NOMO-1 treated with dmso at 0.1 percent for 144 hours (cell line): ENCODE results near the gene KDELR1.

Experiments
- DNase-seq: peaks from one replicate; lab custom pipeline; 2025; ENCODE audit not compliant: unreplicated experiment; lab: John Stamatoyannopoulos, UW

The KDELR1 gene

DNA sequence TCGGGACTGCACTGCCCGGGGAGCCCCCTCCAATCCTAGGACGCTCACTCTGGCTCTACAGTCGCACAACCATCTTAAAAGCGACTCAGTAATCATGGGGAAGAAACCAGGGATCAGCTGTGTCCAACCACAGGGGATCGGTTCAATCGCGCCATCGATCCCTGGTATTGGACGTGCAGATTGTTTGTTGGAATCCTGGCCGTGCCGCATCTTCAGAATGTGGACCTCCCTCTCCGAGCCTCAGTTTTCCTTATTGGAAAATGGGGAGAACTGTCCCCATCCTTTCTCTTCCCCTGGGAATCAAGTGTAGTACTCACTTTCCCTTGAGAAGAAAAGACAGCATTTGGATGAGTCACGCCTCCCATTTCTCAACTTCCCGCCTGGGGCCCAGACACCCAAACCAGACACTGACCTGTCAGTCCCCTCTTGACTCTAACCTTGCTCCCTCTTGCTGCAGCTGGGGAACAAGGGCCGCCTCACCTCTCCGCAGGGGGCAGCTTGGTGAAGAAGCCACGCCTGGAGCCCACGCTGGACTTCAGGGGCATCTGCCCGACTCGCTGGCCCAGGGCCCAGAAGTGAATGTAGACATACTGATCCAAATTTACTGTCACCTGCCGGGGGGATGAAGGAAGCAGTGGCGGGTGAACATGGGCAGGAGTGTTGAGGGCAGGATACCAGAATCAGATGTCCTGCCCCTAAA lies 48.4 kb downstream of the KDELR1 start:
- DNase-seq: no peak

GRCh38 chr19:48342414-48342738 lies 49.0 kb downstream of the KDELR1 start:
- DNase-seq: no peak

GRCh38 chr19:48341515-48342413 lies 49.6 kb downstream of the KDELR1 start:
- no peak for DNase-seq

DNA sequence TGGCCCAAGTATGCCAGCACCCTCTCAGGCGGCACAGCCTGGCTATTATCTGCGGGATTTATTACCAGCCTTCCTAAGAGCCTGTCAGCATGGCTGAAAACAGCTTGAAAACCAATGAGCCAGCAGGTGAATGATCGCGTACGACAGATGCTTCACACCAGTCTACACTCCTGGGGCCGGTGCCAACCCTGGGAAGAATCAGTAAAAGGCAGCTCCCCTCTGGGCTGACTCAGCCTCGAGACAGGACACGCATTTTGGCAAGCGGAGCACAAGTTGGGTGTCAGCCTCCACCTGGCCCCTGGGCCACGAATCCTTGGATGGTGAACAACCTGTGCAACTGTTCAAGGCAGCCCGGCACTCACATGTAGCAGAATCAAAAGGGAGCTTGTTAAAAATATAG lies 50.4 kb downstream of the KDELR1 start:
- DNase-seq: no peak

DNA sequence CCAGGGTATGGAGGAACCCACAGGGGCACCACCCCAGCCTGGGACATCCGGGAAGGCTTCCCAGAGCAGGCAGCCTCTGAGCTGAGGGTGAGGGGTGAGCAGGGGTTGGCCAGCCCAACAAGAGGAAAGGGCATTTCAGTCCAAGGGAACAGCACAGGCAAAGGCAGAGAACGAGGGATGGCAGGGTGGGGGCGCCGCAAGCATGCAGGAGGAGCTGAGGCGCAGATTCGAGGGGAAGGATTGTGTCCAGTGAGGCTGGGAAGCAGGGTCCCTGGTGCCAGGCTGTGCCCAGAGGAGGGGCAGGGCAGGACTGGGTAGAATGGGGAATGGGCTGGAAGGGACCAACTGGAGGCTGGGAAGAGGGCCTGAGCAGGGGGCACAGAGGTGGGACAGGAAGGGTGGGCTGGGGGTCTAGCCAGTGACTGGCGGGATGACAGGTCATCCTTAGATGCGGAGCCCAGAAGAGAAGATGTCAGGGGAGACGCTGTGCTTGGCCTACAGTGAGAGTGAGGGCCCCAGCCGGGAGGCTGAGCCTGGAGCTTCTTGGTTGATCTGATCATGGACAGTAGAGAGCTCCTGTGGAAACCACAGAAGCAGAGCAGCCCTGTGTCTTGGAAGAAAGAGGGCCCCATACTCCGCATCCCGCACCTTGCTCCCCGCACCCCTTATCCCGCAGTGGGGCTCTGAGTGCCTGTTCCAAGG lies 52.4 kb downstream of the KDELR1 start:
- no peak for DNase-seq

DNA sequence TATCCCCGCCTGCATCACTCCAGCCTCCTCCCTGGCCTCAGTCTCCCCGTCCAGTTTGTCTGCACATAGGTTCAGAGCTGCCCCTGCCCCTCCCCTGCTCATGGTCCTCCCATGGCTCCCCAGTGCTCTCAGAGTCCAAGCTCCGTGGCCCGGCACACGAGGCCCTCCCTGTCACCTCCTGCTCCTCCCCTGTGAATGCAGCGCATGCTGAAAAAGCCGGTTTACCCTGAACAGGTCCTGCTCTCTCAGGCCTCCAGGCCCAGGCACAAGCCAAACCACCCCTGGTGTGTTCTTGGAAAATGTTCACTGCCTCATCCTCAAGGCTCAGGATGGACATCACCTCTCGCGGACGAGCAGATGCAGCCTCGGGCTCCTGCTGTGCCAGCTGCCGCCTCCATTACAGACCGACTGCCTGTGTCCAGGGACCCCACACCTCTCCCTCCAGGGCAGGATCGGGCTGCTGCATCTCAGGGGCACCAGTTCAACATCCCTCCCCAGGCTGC lies 53.0 kb downstream of the KDELR1 start:
- DNase-seq: no peak

- peak; percentile 90 for DNase-seq
Observed at GRCh38 chr19:48333467-48334384, 57.6 kb downstream of the KDELR1 start.

DNA sequence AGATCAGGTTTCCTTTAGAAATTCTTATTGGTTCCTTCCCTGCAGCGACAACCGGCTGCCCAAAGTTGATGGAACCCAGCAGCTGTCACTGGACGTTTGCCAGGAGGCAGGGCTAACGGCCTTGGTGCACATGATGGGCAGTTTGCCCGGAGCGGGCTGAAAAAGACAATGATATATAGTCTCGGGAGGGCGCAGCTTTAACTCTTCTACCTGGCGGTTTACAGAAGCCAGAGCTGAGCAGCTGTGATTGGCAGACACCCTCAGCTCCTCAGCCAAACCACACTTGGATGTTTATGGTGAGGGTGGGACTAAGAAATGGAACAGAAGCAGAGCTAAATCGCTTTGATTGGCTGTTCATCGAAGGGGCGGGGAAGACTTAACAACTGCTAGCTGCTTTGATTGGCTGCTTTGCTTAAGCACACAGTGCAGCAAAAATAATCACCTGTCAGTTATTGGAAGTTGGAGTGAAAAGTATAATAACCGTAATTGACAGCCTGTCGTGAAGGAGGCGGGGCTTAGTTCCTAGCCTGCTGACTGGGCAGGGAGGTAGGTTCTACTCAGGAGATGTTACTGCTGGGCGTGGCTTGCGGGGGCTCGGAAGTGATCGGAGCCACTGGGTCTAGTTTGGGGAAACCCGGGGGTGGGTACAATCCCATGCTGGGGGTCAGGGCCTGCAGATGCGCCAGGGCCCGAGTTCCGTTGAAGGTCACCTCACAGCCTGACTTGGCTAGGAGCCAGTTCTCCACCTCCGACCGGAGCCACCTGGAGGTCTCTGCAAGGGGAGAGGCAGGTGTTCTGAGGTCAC lies 58.5 kb downstream of the KDELR1 start:
- DNase-seq: peak; percentile 99
